GM21367 (cell line): ENCODE measurements around the gene MEIOB.
"Not testable (repeated sequence)": the region's sequence is repeated elsewhere in the genome, so short reads cannot be mapped to it uniquely, and the experiment has no call there.

Experiments
- ATAC-seq: cut with Tn5 transposase; IDR thresholded peaks from one replicate; pipeline ENCODE4 v1.9.1; 2021; ENCODE audit not compliant: unreplicated experiment

MEIOB gene

DNA sequence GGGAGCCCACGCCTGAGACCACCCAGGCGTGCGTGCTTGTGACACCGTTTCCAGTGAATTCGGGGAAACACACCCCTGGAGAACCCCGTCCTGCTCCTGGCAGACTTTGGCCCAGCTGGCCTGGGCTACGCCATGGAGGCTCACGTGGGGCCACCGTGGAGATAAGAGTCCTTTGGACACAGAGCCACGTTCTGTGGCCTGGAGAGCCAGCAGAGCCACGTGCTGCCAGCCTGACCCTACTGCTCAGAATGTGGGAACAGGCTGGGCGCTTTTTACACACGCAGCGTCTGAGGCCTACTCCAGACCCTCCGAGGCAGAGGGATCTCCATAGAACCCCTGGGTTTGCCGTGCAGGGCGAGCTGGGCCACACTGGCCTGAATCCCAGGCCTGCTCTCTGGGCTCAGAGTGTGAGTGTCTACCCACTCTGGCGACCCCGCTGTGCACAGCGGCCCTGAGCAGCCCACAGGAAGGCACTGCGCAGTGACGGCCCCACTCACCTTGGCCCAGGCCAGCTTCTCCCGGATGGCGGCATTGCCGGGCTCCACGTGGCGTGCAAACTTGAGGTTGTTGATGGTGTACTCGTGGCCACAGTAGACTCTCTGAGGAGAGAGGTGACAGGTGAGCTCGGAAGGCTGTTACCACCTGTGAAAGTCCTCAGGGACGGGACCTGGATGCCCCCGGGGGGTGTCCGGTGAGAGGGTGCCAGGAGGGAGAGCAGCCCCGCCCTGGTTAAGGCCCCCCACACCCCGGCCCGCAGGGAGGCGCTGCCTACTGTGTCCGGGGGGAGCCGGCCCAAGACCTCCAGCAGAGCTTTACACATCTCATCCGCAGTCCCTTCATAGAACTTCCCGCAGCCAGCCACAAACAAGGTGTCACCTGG is 55.3 kb downstream of the MEIOB start:
- no peak for ATAC-seq

- no peak for ATAC-seq
Measured at GRCh38 chr16:1815461-1815860, 56.5 kb downstream of the MEIOB start.

DNA sequence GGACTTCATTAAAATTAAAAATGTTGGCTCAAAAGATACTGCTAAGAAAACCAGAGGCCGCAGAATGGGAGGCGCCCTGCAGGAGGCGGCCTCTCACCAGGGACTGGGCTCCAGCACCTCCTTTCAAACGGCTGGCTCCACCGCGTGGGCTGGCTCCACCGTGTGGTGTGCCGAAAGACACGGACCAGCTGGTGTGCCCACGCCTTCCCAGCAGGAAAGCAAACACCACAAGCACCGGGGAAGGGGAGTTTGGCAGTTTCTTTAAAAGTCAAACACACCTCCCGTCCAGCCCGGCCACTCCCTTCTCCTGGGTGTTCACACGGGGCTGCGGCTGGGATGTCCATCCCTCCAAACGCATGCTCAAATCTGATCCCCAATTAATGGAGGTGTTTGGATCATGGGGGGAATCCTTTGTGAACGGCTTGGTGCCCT is 59.2 kb downstream of the MEIOB start:
- ATAC-seq, result no peak

- no peak for ATAC-seq
Measured at GRCh38 chr16:1810536-1810935, 61.4 kb downstream of the MEIOB start.

DNA sequence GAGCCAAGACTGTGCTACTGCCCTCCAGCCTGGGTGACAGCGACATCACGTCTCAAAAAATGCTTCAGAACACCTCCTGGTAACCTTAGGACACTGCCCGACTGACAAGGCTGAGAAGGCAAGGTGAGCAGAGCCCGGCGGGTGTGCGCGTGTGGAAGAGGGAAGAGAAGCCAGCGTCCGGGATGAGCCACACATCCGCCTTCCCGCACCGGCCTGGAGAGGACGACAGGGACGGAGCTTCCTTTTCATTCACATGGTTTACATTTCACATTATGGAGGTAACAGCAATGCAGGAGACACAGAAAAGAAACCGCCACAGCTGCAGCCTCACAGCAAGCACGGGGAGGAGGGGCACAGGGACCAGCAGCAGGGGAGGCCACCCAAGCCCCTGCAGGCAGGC is 61.9 kb downstream of the MEIOB start:
- no peak for ATAC-seq

DNA sequence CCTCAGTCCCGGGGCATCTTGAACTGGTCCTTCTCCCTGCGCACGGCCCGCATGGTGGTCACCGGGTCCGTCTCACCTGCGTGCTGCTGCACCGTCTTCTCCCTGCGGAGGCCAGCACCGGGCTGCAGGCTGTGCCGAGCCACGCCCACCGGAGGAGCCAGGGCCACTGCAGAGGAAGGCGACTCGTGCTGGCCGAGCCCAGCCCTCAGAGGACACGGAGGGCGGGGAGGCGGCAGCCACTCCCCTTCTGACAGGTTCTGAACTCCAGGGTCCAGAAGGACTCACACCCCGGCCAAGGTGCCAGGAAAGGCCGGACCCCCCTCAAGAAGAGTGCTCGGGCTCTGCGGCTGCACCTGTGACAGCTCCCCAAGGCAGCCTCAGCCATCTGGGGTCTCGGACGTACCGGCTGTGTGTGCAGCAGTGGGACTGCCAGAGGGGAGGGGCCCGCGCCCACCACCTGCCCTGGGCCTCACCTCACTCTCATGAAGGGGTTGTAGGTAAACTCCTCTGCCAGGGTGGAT is 62.6 kb downstream of the MEIOB start:
- ATAC-seq, result no peak

DNA sequence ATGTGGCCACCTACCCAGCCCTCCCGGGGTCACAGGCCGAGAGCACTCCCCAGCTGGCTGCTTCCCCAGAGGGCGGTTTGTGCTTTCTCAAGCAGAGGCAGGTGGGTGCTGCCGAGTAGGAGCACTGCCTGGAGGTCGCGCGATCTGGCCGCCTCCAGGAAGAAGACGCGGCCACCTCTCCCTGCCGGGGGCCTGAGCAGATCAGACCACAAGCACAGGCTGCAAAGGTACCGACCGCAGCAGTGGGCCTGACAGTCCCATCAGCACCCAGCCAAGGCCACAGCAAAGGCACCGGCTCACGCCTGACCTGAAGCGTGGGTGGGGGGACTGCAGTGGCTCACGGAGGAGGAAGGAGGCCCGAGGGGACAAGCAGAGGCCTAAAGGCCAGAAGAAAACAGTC is 63.3 kb downstream of the MEIOB start:
- no peak for ATAC-seq

GRCh38 chr16:1807626-1808025 is 64.3 kb downstream of the MEIOB start:
- ATAC-seq, result no peak

DNA sequence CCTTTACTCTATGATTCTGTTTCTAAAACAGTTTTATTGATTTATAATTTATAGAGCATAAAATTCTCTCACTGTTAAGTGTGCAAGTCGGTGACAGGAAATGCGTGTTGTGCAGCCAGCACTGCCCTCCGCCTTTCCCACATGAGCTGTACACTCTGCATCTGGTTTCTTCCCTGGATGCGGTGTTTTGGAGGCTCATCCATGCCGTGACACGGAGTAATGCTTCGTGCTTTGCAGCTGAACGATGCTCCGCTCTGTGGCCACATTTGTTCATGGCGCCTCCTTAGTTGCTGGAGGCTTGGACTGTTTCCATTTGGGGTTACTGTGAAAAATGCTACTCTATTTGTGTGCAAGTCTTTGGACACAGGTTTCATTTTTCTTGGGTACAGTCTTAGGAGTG is 71.3 kb downstream of the MEIOB start:
- no peak for ATAC-seq

DNA sequence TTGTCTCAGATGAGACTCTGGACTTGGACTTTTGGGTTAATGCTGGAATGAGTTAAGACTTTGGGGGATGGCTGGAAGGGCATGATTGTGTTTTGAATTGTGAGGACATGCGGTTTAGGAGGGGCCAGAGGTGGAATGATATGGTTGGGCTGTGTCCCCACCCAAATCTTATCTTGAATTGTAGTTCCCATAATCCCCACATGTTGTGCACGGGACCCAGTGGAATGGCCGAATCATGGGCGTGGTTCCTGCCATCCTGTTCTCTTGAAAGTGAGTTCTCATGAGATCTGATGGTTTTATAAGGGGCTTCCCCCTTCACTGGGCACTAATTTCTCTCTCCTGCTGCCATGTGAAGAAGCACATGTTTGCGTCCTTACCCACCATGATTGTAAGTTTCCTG is 72.7 kb downstream of the MEIOB start:
- not testable (repeated sequence) for ATAC-seq

DNA sequence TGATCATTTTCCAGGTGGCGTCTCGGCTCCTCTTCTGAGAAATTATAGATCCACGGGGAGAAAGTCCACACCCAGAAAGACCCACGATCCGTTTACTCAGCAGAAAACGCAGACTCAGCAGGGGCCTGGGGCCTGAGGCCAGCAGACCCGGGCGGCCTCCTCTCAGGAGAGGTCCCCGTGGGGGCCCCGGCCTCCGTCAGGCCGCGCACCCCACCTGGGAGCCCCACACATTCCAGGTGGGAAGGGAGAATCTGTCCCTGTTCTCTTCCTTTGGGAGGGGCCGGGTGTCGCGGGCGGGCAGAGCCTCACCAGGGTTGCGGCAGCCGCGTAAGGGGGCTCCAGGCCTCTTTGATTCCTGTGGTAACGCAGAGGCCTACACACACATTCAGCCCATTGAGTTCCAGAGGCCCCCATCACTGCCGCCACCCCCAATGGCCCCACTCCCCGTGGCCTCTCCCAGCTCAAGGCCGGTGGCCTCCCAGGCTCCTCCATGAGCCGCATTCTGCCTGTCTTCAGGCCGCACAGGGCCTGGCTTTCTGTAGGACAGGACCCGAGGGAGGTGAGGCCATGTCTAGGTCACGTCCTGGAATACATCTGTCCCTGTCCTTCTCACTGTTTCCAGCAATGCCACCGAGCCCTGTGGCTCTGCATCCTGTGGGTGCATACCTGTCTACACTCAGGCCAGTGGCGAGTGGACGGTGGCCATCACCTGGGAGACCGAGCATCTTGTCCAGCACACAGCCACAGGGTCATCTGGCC is 76.9 kb downstream of the MEIOB start:
- no peak for ATAC-seq

- no peak for ATAC-seq
Measured at GRCh38 chr16:1794221-1794871, 77.6 kb downstream of the MEIOB start.

DNA sequence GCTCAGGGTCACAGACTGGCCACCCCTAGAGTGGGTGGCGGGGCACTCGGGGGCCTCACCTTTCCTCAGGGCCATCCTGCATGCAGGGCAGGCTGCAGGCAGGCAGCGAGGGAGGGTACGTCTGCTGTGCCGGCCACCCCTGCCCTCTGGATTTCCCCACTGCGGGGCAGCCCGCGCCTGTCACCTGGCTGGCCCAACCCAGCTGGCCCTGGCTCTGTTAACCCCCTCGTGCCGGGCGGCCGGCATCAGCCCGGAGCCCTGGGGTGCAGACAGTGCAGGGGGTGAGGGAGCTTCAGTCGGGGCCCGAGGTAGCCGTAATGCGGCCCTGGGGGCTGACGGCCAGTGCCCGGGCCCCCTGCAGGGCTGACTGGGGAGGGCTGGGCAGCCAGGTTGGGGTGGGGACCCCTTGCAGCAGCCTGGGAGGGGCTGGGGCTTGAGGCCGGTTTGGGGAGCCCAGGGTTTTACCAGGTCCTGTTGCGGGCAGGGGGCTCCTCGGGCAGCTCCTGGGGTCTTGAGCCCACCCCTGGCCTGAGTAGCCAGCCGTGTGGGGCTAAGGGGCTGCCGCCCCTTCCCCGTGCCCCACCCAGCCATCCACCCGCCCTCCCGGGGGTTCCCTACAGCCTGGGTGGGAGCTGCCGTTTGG is 78.3 kb downstream of the MEIOB start, which contains the start of gene IGFALS:
IGFALS (minus strand) TSS at position 128 of the 643 bp plus-strand sequence; CDS start at position 75, 53 bp downstream.
- no peak for ATAC-seq

DNA sequence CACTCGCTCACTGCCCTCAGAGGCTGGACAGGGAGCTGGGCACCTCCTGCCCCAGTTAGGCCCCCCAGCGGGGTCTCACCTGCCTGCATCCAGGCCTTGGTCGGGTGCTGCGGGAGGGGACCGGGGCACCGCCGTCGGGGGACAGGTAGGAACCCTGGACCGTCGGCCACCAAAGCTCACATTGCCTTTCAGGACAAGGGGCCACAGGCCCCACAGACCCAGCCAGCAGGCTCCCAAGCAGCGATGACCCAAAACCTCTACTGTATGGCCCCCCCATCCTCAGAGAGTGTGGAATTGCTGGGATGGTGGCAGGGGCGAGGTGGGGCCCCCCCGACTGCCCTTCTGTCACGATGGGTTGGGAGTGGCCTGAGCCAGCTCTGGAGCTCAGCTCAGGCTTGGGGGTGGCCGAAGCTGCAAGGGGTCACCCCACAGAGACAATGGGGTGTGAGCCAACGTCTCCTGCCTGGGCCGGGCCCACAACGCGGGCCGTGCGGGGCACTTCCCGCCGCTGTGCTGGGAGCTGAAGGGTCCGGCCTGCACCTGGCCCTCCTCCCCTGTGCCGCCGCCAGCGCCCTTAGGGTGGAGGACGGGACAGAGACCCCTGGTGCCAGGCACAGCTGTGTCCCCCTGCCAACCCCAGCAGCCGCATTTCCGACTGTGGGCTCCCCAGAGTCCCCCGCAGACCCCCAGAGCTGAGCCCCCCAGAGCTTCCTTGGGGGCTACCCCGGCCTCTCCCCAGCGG is 79.0 kb downstream of the MEIOB start:
- no peak for ATAC-seq

DNA sequence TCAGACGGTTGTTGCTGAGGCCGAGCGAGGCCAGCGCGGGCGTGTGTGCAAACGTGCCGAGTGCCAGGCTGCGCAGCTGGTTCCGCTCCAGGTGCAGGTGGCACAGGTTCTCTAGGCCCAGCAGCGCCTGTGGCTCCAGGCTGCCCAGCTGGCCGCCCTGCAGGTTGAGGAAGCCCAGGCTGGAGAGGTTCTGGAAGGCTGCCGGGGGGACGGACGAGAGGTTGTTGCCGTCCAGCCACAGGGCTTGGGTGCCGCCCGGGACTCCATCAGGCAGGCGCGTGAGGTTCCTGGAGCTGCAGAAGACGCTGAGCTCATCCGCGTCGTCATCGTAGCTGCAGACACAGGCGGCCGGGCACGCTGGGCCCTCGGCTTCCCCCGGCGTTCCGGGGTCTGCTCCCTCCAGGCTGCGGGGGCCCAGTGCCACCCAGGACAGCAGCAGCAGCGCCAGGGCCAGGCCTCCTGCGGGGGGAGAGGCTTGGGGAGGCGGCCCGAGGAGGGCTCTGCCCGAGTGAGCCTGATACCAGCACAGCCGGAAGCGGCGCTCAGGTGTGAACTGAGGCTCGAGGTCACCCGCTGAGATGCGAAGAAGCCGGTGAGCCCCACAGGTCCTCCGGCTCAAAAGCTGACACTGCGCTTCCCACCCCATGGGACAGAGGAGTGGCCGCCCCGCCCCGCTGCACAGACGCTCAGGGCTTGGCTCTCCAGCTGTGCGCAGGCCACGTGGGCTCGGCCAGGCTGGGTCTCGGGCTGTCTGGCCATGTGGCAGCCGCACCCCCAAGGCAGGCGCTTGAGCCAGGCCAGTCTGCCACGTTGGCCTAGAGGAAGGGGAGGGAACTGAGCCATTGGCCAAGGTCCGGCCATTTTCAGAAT is 79.8 kb downstream of the MEIOB start:
- ATAC-seq, result no peak

DNA sequence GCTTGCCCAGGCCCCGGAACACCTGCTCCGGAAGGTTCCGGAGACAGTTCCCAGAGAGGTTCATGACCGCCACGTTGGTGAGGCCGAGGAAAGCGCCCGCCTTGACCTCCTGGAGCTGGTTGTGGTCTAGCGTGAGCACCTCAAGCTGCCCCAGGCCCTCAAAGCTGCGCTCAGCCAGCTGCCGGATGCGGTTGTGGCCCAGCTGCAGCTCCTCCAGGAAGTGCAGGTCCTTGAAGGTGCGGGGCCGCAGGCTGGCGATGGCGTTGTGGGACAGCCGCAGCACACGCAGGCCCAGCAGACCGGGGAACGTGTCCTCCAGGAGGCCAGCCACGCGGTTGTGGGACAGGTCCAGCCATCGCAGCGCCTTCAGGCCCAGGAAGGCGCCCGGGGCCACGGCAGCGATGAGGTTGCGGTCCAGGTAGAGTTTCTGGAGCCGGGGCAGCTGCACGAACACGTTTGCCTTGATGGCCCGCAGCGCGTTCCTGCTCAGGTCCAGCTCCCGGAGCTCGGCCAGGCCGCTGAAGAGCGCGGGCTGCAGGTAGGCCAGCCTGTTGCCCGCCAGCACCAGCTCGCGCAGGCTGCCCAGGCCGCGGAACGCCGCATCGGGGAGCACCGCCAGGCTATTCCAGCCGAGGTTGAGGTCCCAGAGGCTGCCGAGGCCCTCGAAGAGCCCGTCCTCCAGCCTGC is 80.6 kb downstream of the MEIOB start:
- ATAC-seq, result no peak

- no peak for ATAC-seq
Measured at GRCh38 chr16:1790611-1791255, 81.2 kb downstream of the MEIOB start.

GRCh38 chr16:1790261-1790610 is 81.7 kb downstream of the MEIOB start:
- no peak for ATAC-seq
